ENCODE measurements around the gene ZNF215. TPM values are rescaled to one million over a fixed set of nuclear protein-coding genes. Genes with fewer than 3 reads are reported as not detected.

Gene ZNF215
- total RNA-seq (2012; rRNA removed) (7.2 and 7.7 TPM in 2 replicates), polyA plus RNA-seq (2012; rRNA removed) (2.9 and 3.4 TPM in 2 replicates), Bru-seq, nascent RNA (percentile 43 among the genes with signal in this experiment), BruChase-seq, experiment 1, labeled RNA remaining after a 6-hour chase (percentile 31 among the genes with signal in this experiment), BruChase-seq, experiment 2, labeled RNA remaining after a 2-hour chase (percentile 44 among the genes with signal in this experiment)
- 0.70 and 0.75 TPM in 2 replicates for polyA plus RNA-seq (2012; cell fraction: cytosol; rRNA removed)
- 2.3 and 9.1 TPM in 2 replicates for polyA plus RNA-seq (2012; cell fraction: nucleus; rRNA removed; ENCODE audit: low replicate concordance)
- long read RNA-seq, partial matches to known transcripts = 0 of 2 reads
- long read RNA-seq, other reads (novel, unspliced or antisense) = 1 of 2 reads

- ChIA-PET POLR2A (ENCODE audit: unreplicated experiment) (interaction anchor here (0.5 kb wide), 1 partner anchor 1804 kb away, joined by 4 read pairs; no protein-coding TSS in a partner anchor), CTCF (interaction anchor here (0.7 kb wide), 1 partner anchor 1532 kb away, joined by 7 read pairs; no protein-coding TSS in a partner anchor)
- no peaks in the 10 kb centered on the region for H3K27me3 ChIP-seq (ENCODE audit: control insufficient read depth, insufficient read depth, low read length)
- H2BK120ac ChIP-seq (ENCODE audit: low read depth, low read length) = peak within 1 kb of the TSS; percentile 54
- peaks cover 6 to 10% of the 10 kb centered on the region in 2 experiments for H3K79me1 ChIP-seq (ENCODE audit: low read depth in 1 of 2, low read length in 2 of 2)
- H3K36me3 ChIP-seq (ENCODE audit: control insufficient read depth, insufficient read depth, low read length) = no peaks in the 10 kb centered on the region
- H3K4me2 ChIP-seq (ENCODE audit: low read depth, low read length) = peak within 1 kb of the TSS; percentile 62
- H4K5ac ChIP-seq (ENCODE audit: low read depth, low read length) = peak within 1 kb of the TSS; percentile 47; the same call in 1 of the 2 replicates
- DNase-seq (peak; percentile 81), ATAC-seq (ENCODE audit: low read depth) (peak; percentile 91)
- H4K8ac ChIP-seq (ENCODE audit: low read depth in 2 of 2, low read length in 2 of 2) = peak within 1 kb of the TSS; percentile 44 to 83
- H4K20me1 ChIP-seq (ENCODE audit: insufficient read depth, low read length) = no peaks in the 10 kb centered on the region
- H3K4me1 ChIP-seq (ENCODE audit: control insufficient read depth, insufficient read depth, low read length) = no peaks in the 10 kb centered on the region
- H2BK20ac ChIP-seq (ENCODE audit: low read depth, low read length) = peak within 1 kb of the TSS; percentile 11; the same call in 1 of the 2 replicates
- 0% methylated on average over 31 of the region's 61 CpGs; no CpG with 5 or more reads in 1 of the 2 experiments for WGBS, 2 experiments (ENCODE audit: extremely low coverage in 2 of 2, insufficient read length in 1 of 2)
- H3K9ac ChIP-seq (ENCODE audit: low read depth, low read length) = peak within 1 kb of the TSS; percentile 58
- peak within 1 kb of the TSS; percentile 48 for H3K23ac ChIP-seq (ENCODE audit: low read depth, low read length)
- peak within 1 kb of the TSS; percentile 68 for H3K56ac ChIP-seq (ENCODE audit: extremely low read depth, insufficient read depth, low read length)
- H4K91ac ChIP-seq (ENCODE audit: insufficient read depth, low read depth, low read length) = peak within 1 kb of the TSS; percentile 59
- H2AK5ac ChIP-seq (ENCODE audit: low read depth, low read length) = no peak within 1 kb of the TSS
- H2AK9ac ChIP-seq (replicated peaks; ENCODE audit: low read depth, low read length, poor library complexity) = peak within 1 kb of the TSS; percentile 77
- H3K18ac ChIP-seq (ENCODE audit: low read depth, low read length) = peak within 1 kb of the TSS; percentile 19; the same call in 1 of the 2 replicates
- H2BK5ac ChIP-seq (ENCODE audit: low read depth, low read length, poor library complexity, severe bottlenecking) = peak within 1 kb of the TSS; percentile 53
- dilution Hi-C loops (cut with HindIII; ENCODE audit: low sequenced_read_pairs, unreplicated experiment) = no loop called here
- no peaks in the 10 kb centered on the region for H3K9me3 ChIP-seq (ENCODE audit: control insufficient read depth, insufficient read depth, low read length)
- peak within 1 kb of the TSS; percentile 51; the same call in 1 of the 3 replicates for H2BK15ac ChIP-seq (ENCODE audit: low read depth, low read length)
- no peaks in the 10 kb centered on the region for H3K9me1 ChIP-seq (ENCODE audit: insufficient read depth, low read length)
- intact Hi-C loops (cut with micrococcal nuclease) = loop anchor here (2.0 kb wide), 1 partner anchor 94 kb away; the partner anchor contains the start of genes NLRP14 and ZNF214
- BruUV-seq (replicated peaks) = no TSS peak
- H3K4me3 ChIP-seq (ENCODE audit: insufficient read depth, low read depth, low read length) = peak within 1 kb of the TSS; percentile 65
- no peak; the same call in 1 of the 2 replicates for TF ChIP-seq BHLHE40 (IDR thresholded peaks at IDR 0.05; ENCODE audit: low read depth, low read length)
- no peak for TF ChIP-seq RCOR1 (IDR thresholded peaks at IDR 0.05; ENCODE audit: insufficient replicate concordance, low read length)
- no peak for TF ChIP-seq POLR2A (IDR thresholded peaks at IDR 0.05; ENCODE audit: low read depth, low read length)
- TF ChIP-seq MXI1 (IDR thresholded peaks at IDR 0.05; ENCODE audit: borderline replicate concordance, low read depth, low read length) = peak; percentile 17
- TF ChIP-seq MAZ (IDR thresholded peaks at IDR 0.05; ENCODE audit: borderline replicate concordance, low read depth, low read length) = 0 out of 2 replicates have a peak, but pooled peaks have one; percentile 25
- no peak for TF ChIP-seq SMC3 (IDR thresholded peaks at IDR 0.05; ENCODE audit: low read depth, low read length)
- TF ChIP-seq RFX5 (IDR thresholded peaks at IDR 0.05; ENCODE audit: low read depth, low read length) = no peak
- no peak for TF ChIP-seq ELK1 (IDR thresholded peaks at IDR 0.05; ENCODE audit: borderline replicate concordance, low read depth, low read length)
- no peak for TF ChIP-seq MAFK (IDR thresholded peaks at IDR 0.05; ENCODE audit: low read depth, low read length)
- peak; percentile 8; the same call in 1 of the 2 replicates for TF ChIP-seq RAD21 (IDR thresholded peaks at IDR 0.05; ENCODE audit: low read length)
- H3K4ac ChIP-seq (ENCODE audit: low read depth, low read length) = peak within 1 kb of the TSS; percentile 49
- peak within 1 kb of the TSS; percentile 91 for H3K14ac ChIP-seq (replicated peaks; ENCODE audit: low read depth, low read length)
- peak within 1 kb of the TSS; percentile 99 for H2AFZ ChIP-seq (replicated peaks; ENCODE audit: low read length, poor library complexity)
- in situ Hi-C loops (cut with MboI; ENCODE audit: low sequenced_read_pairs) = no loop called here
- H3K27ac ChIP-seq (ENCODE audit: insufficient read depth, low read length) = peak within 1 kb of the TSS; percentile 26
Measured at GRCh38 chr11:6926208-6927029, at the start of gene ZNF215. Gene ZNF215, plus strand, starts transcription at chr11:6926426. Its CDS starts 5,847 bp downstream, at chr11:6932273.

All from IMR-90 (cell line).